Measurements from ENCODE around the gene PTCH2.
"Not testable (repeated sequence)": the region's sequence is repeated elsewhere in the genome, so short reads cannot be mapped to it uniquely, and the experiment has no call there.

Gene PTCH2

GRCh38 chr1:44799770-44800584 is 43.1 kb downstream of the PTCH2 start, which contains the start of gene PLK3:
Gene PLK3, plus strand, starts transcription at chr1:44800377. Its CDS starts 87 bp downstream, at chr1:44800464.
- DNase-seq: peak; percentile 97

- DNase-seq: peak; percentile 47
Measured at GRCh38 chr1:44798481-44799365, 44.3 kb downstream of the PTCH2 start.

DNA sequence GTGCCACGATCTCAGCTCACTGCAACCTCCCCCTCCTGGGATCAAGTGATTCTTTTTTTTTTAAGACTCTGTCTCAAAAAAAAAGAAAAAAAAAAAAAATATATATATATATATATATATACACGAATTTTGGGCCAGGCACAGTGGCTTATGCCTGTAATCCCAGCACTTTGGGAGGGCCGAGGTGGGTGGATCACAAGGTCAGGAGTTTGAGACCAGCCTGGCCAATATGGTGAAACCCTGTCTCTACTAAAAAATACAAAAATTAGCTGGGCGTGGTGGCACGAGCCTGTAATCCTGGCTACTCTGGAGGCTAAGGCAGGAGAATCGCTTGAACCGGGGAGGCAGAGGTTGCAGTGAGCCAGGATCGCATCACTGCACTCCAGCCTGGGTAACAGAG is 45.2 kb downstream of the PTCH2 start:
- not testable (repeated sequence) for DNase-seq

GRCh38 chr1:44792736-44793502 is 50.1 kb downstream of the PTCH2 start:
- DNase-seq: no peak

- no peak for DNase-seq
Measured at GRCh38 chr1:44790968-44791801, 51.9 kb downstream of the PTCH2 start.

DNA sequence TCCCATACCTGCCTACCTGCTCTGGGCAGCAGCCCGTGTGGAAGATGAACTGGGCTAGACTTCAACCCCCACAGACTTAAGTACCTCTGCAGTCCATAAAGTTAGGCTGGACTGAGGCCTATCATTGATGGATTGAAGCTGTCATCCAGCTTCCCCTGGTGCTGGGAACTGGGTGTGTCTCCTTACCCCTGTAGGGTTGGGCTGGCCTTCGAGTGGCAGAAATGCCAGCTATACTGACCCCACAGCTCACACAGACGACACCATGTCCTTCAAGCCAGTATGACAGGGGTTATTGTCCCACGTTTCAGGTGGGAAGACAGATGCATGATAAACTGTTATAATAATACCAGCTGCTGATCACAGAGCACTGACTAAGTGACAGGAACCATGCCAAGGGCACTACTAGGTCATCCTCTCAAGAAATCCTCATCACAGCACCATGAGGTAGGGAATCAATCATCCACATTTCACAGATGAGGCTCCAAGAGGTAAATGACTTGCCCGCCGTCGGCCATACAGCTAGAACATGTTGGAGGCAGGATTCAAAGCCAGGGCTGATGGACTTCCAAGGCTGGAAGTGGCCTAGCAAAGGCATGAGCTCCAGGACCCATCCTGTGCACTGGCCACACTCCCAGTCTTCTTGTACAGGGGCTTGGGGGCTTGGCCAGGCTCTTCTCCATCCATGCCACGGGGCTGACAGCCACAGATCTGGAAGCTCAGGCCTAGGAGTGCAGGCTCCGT is 54.8 kb downstream of the PTCH2 start, which contains the start of gene BEST4:
Gene BEST4 (minus strand): TSS at position 51 of the 741 bp plus-strand sequence. CDS start 465 bp downstream, outside the sequence.
- no peak for DNase-seq

- no peak for DNase-seq
Measured at GRCh38 chr1:44787506-44787905, 55.5 kb downstream of the PTCH2 start.

DNA sequence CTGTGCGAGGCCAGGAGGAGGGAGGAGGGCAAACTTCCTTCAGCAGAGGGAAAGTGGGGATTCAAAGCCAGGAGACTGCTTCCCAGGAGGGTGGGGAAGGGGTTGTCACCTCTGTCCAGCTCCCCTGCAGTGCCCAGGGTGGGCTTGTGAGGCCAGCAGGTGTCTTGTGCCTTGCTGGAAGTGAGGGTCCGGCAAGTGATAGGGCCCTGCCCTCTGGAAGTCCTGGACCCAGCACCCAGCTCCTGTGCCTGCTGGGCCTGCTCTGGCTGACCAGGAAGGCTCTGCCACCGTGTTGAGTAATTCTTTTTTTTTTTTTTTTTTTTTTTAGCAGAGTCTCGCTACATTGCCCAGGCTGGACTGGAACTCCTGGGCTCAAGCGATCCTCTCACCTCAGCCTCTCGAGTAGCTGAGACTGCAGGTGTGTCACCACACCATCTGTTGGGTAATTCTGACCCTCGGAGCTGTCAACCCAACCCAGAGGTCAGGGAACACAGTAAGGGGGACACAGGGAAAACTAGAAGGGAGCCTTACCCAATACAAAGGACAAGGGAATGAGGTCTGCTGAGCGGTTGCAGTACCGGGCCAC is 56.1 kb downstream of the PTCH2 start:
- no peak for DNase-seq

- DNase-seq: no peak
Measured at GRCh38 chr1:44786138-44786840, 56.8 kb downstream of the PTCH2 start.

DNA sequence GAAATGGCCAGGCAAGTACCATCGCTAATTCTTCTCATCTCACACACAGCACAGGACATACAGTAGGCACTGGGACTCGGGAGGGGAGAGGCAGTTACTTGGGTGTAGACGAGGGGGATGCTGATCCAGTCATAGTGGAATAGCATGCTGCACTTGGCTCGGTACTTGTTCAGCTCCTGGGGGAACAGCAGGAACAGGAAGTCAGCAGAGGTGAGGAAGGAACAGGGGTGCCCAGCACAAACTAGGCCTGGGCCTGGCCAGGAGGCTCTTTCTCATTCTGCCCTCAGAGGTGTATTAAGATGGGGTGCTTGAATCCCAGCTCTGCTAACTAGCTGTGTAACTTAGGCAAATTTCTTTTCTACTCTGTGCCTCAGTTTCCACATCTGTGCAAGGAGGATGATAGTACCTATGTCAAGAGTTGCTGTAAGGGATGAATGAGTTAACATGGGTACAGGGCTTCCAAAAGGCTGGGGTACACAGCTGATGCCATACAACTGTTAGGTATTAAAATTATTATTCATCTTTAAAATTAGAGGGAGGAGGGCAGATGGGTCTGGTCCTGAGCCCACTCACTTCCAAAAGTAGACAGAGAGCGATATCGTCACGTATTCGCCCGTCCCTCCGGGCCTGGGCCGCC is 57.4 kb downstream of the PTCH2 start:
- DNase-seq: no peak

DNA sequence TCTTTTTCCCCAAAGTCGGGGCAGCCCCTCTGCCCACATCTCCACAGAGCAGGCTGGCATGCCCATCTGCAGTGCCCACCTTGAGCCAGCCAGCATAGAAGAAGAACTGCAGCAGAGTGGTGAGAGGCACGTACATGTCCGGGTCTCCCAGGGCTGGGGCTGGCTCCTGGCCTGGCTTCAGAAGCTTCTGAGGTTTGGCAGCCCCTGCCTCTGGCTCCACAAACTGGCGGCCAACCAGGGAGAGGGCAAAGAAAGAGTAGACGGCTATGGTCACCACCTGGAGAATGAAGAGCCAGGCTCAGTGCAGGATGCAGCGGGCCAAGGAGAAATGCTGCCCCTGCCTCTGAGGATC is 58.0 kb downstream of the PTCH2 start:
- no peak for DNase-seq

GRCh38 chr1:44784094-44785028 is 58.7 kb downstream of the PTCH2 start:
- DNase-seq: peak; percentile 5

DNA sequence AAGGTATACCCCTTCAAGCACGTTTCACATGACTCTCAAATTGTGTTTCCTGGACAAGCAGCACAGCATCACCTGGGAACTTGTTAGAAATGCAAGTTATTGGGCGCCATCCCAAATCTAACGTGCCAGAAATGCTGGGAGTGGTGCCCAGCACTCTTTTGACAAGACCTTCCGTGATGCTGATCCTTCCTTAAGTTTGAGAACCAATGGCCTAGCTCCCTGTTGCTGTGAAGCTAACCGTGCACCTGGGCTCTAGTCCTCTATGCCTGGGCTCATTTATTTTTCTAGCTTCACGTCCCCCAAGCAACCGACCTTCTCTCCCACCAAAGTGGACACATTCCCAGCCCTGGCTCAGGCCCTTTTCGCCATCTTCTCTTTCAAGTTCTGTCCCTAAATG is 59.4 kb downstream of the PTCH2 start:
- no peak for DNase-seq

GRCh38 chr1:44780583-44781121 is 62.4 kb downstream of the PTCH2 start:
- DNase-seq: no peak

DNA sequence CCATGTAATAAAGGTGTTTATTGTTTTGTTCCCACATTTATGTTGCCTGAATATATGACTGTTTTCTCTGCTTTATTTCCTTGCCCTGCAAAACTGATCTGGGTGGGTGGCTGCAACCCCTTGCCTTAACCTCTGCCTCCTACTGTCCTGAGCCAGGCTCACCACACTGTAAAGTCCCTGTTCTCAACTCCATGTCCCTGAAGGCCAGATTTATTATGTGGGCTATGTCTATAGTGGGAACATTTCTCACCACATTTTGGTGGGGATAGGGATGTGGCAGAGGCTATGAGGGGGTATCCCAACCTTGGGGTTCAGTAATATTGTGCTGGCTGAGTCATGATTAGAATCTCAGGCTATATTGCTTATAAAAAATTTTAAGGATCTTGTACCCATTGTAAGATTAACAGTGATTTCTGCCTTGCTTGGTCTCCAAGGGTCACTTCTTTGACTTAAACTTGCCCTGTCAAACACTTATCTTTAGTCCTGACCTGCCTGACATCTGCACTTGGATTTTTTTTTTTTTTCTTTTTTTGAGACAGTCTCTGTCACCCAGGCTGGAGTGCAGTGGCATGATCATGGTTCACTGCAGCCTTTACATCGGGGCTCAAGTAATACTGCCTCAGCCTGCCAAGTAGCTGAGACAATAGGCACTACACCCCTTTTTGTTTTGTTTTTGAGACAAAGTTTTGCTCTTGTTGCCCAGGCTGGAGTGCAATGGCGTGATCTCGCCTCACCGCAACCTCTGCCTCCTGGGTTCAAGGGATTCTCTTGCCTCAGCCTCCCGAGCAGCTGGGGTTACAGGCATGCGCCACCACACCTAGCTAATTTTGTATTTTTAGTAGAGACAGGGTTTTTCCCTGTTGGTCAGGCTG is 64.1 kb downstream of the PTCH2 start:
- no peak for DNase-seq

DNA sequence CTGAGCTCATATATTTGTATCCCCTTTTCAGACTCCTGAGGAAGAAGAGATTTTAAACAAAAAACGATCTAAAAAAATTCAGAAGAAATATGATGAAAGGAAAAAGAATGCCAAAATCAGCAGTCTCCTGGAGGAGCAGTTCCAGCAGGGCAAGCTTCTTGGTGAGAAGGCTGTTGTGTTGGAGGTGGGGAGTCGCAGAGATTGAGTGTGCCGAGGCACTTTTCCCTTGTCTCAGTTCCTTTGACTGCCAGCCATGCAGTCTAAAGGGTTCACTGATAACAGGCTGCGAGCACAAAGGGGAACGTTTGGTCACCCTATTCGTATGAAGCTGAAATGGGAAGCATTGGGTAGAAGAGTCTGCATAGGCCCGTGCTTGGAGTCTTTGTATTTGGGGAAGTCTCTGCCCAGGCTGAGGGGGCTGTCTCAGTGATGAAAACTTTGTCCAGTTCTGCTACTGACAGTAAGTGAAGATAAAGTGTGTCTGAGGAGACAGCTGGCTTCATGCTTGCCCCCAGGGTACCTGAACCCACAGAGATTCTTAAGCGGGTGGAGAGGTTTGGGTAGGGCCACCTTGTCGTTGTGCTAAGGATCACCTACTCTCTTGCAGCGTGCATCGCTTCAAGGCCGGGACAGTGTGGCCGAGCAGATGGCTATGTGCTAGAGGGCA is 65.0 kb downstream of the PTCH2 start:
- DNase-seq: no peak

DNA sequence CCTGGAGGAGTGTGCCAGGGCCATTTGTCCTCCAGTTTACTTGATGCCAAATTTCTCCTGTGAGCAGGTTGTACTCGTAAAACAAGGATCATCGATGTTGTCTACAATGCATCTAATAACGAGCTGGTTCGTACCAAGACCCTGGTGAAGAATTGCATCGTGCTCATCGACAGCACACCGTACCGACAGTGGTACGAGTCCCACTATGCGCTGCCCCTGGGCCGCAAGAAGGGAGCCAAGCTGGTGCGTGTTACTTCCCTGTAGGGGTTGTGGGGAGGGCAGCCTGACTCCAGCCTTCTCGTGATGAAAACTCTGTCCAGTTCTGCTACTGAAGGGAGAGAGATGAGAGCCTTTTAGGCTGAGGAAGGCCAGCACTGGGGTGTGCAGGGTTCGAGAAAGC is 65.5 kb downstream of the PTCH2 start:
- no peak for DNase-seq
